Raji (cell line): Measurements from ENCODE around the gene RAPGEF3.

Source experiments
- POLR2A ChIP-seq: IDR thresholded peaks from 2 replicates; pipeline ENCODE4 v1.6.1; 2011; ENCODE audit warnings: low read depth, low read length, control low read depth; ENCODE audit not compliant: insufficient read depth

RAPGEF3 gene

DNA sequence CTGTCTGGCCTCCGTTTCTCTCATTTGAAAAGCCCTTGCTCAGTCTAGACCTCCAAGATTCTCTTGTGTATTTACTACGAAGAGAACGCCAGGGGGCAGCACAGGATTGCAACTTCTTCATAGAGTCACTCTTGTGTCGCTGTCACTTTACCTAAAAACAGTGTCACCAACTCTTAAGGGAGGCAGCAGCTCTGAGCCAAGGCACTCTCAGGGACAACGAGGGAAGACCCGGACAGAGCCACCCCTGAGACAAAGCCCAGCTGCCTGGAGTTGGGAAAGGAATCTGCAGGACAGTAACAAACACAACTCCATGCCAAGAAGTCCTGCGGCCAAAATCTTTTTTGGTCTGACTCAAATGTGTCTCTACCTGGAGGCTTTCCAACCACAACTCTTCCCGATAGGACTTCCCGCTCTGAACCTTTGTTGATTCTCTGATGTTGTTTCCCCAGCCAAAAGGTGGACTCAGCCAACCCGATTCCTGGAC lies 43.2 kb downstream of the RAPGEF3 start:
- no peak for TF ChIP-seq POLR2A

DNA sequence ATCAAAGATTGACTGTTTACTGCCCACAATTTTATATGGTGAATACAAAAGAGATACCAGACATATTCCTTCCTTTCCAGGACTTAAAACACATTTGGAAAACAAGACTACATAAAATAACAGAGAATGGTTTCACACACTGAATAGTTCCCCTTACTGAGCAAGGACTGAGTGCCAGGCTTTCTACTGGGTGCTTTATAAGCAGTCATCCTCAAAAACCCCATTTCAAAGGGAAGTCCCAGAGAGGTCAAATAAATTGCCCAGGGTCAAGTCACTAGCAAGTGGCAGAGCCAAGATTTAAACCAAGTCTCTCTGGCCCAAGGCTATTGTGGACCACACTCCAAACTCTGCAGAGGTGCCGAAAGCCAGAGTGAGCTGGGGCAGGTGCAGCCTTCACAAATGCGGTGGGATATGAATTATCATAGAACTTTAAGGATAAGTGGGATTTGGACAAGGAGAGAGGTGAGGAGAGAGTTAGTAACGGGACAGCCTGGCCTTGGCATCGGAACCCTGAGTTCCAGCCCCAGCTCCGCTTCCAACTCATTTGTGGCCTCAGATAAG lies 43.8 kb downstream of the RAPGEF3 start:
- no peak for TF ChIP-seq POLR2A

- no peak for TF ChIP-seq POLR2A
Observed at GRCh38 chr12:47712171-47712570, 46.5 kb downstream of the RAPGEF3 start.

- TF ChIP-seq POLR2A, result no peak
Observed at GRCh38 chr12:47711448-47711847, 47.2 kb downstream of the RAPGEF3 start.

- no peak for TF ChIP-seq POLR2A
Observed at GRCh38 chr12:47710278-47710677, 48.4 kb downstream of the RAPGEF3 start.

GRCh38 chr12:47709671-47710070 lies 49.0 kb downstream of the RAPGEF3 start:
- TF ChIP-seq POLR2A, result no peak

GRCh38 chr12:47709237-47709636 lies 49.4 kb downstream of the RAPGEF3 start:
- no peak for TF ChIP-seq POLR2A

- no peak for TF ChIP-seq POLR2A
Observed at GRCh38 chr12:47707905-47708543, 50.7 kb downstream of the RAPGEF3 start.

GRCh38 chr12:47707355-47707754 lies 51.3 kb downstream of the RAPGEF3 start:
- no peak for TF ChIP-seq POLR2A

GRCh38 chr12:47705566-47706425 lies 52.9 kb downstream of the RAPGEF3 start, which contains the start of gene RPAP3:
Gene RPAP3, minus strand, starts transcription at chr12:47706030. Its CDS starts 3,190 bp downstream, at chr12:47702840.
- TF ChIP-seq POLR2A, result peak; percentile 95

DNA sequence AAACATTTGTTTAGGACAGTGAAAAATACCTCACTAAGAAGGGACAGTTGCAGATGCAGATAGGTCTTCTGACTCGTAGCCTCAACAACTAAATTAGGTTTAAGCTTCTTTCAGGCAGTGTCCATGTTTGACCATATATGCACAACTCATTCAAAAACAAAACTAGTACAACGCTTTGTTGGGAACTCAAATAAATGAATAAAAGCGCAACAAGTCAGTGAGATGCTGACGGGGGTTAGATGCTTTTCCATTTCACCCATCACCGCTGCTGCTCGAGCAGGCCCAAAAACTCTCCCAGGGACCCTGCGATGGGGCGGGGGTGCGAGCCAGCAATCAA lies 53.5 kb downstream of the RAPGEF3 start:
- TF ChIP-seq POLR2A, result no peak

GRCh38 chr12:47704719-47705118 lies 54.0 kb downstream of the RAPGEF3 start:
- no peak for TF ChIP-seq POLR2A

- TF ChIP-seq POLR2A, result no peak
Observed at GRCh38 chr12:47700263-47700662, 58.4 kb downstream of the RAPGEF3 start.

GRCh38 chr12:47698631-47699030 lies 60.0 kb downstream of the RAPGEF3 start:
- no peak for TF ChIP-seq POLR2A

- no peak for TF ChIP-seq POLR2A
Observed at GRCh38 chr12:47698055-47698454, 60.6 kb downstream of the RAPGEF3 start.

GRCh38 chr12:47689215-47689614 lies 69.5 kb downstream of the RAPGEF3 start:
- no peak for TF ChIP-seq POLR2A

GRCh38 chr12:47687636-47688035 lies 71.0 kb downstream of the RAPGEF3 start:
- no peak for TF ChIP-seq POLR2A
